ENCODE results near the gene FAM168A.
A peak's percentile ranks its signal among the peaks of the same experiment; 100 is the strongest.

Gene FAM168A

DNA sequence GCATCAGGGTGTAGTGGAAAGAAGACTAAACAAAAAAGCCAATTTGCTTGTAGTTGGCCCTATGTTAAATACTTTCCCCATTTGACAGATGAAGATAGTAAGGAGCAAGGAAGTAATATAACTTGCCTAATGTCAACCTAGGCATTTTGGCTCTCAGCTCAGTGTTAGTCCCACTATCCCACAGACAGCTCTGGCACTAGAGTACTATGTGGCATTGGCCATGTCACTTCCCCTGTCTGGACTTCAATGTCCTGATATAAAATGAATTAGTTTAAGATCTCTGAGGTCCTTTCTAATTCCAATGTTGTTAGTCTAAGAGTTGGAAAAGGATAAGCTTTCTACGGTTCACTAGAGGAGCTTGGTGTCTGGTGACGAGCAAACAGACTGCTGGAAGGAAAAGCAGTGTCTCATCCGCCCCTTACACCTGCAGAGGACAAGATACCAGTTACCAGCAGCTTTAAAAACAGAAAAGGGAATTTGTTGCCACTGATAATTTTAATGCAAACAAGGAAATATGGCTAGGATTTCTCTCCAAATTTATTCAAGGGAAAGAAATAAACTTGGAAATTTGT is 129.2 kb downstream of the FAM168A start:
- no peak overlapping the region for H3K4me3 ChIP-seq
- no peaks in the 10 kb centered on the region for H3K36me3 ChIP-seq
- TF ChIP-seq Cebpa-rat (IDR thresholded peaks at IDR 0.05) = no peak
- peak overlapping the region; percentile 77 for H3K4me2 ChIP-seq
- H4K20me1 ChIP-seq = no peaks in the 10 kb centered on the region
- peaks cover 45% of the 10 kb centered on the region for H3K4me1 ChIP-seq
- no peak overlapping the region for H3K27ac ChIP-seq
- H3K27me3 ChIP-seq = no peaks in the 10 kb centered on the region
- no peaks in the 10 kb centered on the region for H3K9me3 ChIP-seq
- no peak overlapping the region for H3K9ac ChIP-seq

DNA sequence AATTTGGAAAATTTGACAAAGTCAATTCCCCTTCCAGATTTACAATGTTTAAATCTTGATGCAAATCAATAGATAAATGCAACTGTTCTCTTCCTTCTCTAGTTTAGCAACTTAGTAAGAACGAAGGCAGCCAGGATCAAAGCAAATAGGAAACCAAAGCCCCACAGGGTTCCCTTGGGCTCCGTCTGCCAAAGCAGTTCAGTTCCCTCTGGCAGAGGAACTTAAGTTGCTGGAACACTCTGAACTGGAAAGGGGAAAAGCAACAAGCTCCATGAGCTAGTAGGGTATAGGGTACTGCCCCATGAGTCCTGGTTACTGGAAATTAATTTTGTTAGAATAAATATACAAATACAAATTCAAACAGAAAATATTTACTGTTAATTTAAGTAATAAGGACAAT is 130.4 kb downstream of the FAM168A start:
- H3K9ac ChIP-seq = no peak overlapping the region
- H4K20me1 ChIP-seq = no peaks in the 10 kb centered on the region
- no peak overlapping the region for H3K4me3 ChIP-seq
- H3K4me2 ChIP-seq = peak overlapping the region; percentile 77
- H3K4me1 ChIP-seq = peaks cover 48% of the 10 kb centered on the region
- no peaks in the 10 kb centered on the region for H3K9me3 ChIP-seq
- TF ChIP-seq Cebpa-rat (IDR thresholded peaks at IDR 0.05) = no peak
- H3K27ac ChIP-seq = no peak overlapping the region
- no peaks in the 10 kb centered on the region for H3K27me3 ChIP-seq
- 0 out of 2 replicates have a peak, but pooled peaks cover 4% of the 10 kb centered on the region for H3K36me3 ChIP-seq

DNA sequence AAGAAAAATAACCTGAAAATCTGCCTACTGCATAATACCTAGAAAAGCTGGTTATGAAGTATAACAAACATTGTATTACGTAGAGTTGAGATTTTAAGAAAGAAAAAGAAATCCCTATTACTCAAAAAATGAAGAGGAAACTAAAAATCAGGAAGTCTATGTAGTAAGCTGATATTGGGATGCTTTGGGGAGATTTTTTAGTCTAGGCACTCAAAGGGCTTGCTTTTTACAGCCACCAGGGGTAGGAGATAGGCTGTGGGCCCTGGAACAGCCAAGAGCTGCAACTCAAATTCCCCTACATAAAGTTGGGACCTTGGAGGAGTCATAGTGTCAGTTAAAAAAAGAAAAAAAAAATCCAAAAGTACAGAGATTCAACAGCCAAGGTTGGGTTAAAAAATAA is 131.3 kb downstream of the FAM168A start:
- Histone ChIP-seq H3K27me3 (no peaks in the 10 kb centered on the region), H3K9me3 (no peaks in the 10 kb centered on the region), H3K9ac (no peak overlapping the region), H3K27ac (no peak overlapping the region), H3K36me3 (0 out of 2 replicates have a peak, but pooled peaks cover 4% of the 10 kb centered on the region), H3K4me1 (peaks cover 56% of the 10 kb centered on the region), H4K20me1 (no peaks in the 10 kb centered on the region), H3K4me2 (no peak overlapping the region), H3K4me3 (no peak overlapping the region)
- TF ChIP-seq Cebpa-rat (IDR thresholded peaks at IDR 0.05) = no peak

DNA sequence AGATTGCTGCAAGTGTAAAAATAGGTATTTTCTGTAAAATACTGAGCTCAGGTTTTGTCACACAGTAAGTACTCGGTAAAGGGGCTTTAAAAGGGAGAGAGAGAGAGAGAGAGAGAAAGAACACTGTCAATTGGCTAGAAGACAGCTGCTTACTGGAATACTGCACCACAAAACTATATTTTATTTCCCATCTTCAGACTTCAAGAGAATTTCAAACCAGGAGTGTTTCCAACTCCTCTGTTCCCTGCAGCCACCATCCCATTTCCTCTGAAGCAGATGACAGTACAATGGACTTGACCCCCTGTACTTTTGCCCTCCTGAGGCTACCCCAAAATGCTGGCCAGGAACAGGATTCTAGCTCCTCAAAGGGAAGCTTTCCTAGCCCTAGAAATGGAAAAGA is 132.0 kb downstream of the FAM168A start:
- Histone ChIP-seq H3K27me3 (no peaks in the 10 kb centered on the region), H3K36me3 (0 out of 2 replicates have a peak, but pooled peaks cover 4% of the 10 kb centered on the region), H3K4me1 (peaks cover 61% of the 10 kb centered on the region), H4K20me1 (no peaks in the 10 kb centered on the region), H3K4me2 (no peak overlapping the region), H3K9me3 (no peaks in the 10 kb centered on the region), H3K9ac (no peak overlapping the region), H3K4me3 (no peak overlapping the region), H3K27ac (no peak overlapping the region)
- TF ChIP-seq Cebpa-rat (IDR thresholded peaks at IDR 0.05) = no peak

DNA sequence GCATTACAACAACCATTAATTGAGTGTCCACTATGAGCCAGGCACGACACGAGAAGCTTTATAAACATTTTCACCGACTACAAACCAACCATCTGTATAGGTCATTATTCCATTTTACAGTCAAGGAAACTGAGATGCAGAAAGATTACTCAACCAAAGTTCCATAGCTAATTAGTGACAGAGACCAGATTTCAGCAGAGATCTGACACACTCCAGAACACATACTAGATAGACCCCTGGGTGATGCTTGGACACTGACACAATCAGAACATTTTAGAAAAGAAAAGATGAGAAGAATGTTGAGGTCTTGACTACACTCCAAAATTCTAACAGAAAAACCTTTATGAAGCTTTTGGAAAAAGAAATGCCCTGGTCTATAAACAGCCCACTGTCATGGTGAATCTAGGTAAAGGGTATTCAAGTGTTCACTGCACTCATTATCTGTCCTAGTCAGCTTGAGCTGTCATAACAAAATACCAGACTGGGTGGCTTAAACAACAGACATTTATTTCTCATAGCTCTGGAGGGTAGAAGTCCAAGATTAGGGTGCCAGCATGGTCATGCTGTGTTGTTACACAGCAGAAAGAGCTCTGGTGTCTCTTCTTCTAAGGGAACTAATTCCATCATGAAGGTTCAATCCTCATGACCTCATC is 132.8 kb downstream of the FAM168A start:
- TF ChIP-seq Cebpa-rat (IDR thresholded peaks at IDR 0.05) = no peak
- no peak overlapping the region for H3K4me2 ChIP-seq
- no peak overlapping the region for H3K27ac ChIP-seq
- H3K4me1 ChIP-seq = peaks cover 54% of the 10 kb centered on the region
- no peaks in the 10 kb centered on the region for H3K9me3 ChIP-seq
- no peaks in the 10 kb centered on the region for H3K27me3 ChIP-seq
- no peak overlapping the region for H3K9ac ChIP-seq
- H3K4me3 ChIP-seq = no peak overlapping the region
- H4K20me1 ChIP-seq = no peaks in the 10 kb centered on the region
- H3K36me3 ChIP-seq = 0 out of 2 replicates have a peak, but pooled peaks cover 4% of the 10 kb centered on the region

DNA sequence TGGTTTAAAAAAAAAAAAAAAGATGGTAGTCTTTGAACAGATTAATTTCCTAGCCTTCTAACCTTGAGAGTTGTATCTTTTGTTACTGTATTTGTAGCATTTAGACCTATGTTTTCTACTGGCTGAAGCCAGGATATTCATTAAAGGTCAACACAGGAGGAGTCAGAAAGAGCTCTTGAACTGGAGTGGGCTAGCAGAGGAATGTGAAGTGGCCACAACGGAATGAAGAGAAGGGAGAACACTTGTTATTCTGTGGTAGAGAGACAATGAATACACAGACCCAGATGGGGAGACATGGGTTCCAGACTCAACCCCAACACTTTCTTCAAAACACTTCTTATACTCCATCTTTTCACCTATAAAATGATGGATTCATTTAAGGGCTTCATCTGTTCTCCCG is 133.6 kb downstream of the FAM168A start:
- no peak overlapping the region for H3K4me2 ChIP-seq
- H4K20me1 ChIP-seq = no peaks in the 10 kb centered on the region
- no peaks in the 10 kb centered on the region for H3K9me3 ChIP-seq
- H3K27me3 ChIP-seq = no peaks in the 10 kb centered on the region
- H3K4me1 ChIP-seq = peaks cover 49% of the 10 kb centered on the region
- 0 out of 2 replicates have a peak, but pooled peaks cover 4% of the 10 kb centered on the region for H3K36me3 ChIP-seq
- TF ChIP-seq Cebpa-rat (IDR thresholded peaks at IDR 0.05) = no peak
- H3K4me3 ChIP-seq = no peak overlapping the region
- no peak overlapping the region for H3K9ac ChIP-seq
- H3K27ac ChIP-seq = no peak overlapping the region

DNA sequence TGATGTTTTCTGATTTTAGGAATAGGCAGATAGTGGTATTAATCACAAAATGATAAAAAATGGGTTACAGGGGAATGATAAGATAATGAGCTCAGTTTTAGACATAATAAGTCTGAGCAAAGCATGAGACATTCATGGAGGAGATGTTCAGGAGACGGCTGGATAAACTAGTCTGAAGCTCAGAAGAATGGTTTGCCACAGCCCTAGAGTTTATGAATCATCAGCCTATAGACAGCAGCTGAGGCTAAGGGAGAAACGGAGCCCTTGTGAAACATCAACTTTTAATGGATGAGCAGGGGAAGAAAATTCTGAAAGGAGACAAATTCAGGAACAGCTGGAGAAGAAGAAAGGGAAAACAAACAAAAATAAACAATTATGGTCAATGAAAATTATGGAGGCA is 134.6 kb downstream of the FAM168A start:
- H3K4me1 ChIP-seq = peaks cover 41% of the 10 kb centered on the region
- no peak overlapping the region for H3K4me3 ChIP-seq
- H3K27me3 ChIP-seq = no peaks in the 10 kb centered on the region
- no peak for TF ChIP-seq Cebpa-rat (IDR thresholded peaks at IDR 0.05)
- no peak overlapping the region for H3K27ac ChIP-seq
- H4K20me1 ChIP-seq = no peaks in the 10 kb centered on the region
- H3K36me3 ChIP-seq = 0 out of 2 replicates have a peak, but pooled peaks cover 4% of the 10 kb centered on the region
- no peaks in the 10 kb centered on the region for H3K9me3 ChIP-seq
- no peak overlapping the region for H3K4me2 ChIP-seq
- no peak overlapping the region for H3K9ac ChIP-seq

DNA sequence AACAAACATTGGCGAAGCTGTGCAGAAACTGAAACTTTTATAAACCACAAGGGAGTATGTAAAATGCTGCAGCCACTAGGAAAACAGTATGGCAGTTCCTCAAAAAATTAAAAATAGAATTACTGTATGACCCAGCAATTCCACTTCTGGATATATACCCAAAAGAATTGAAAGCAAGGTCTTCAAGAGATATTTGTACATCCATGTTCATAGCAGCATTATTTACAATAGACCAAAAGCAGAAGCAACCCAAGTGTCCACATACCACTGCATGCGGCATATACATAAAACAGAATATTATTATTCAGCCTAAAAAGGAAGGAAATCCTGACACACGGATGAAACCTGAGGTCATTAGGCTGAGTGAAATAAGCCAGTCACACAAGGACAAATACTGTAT is 135.9 kb downstream of the FAM168A start:
- peaks cover 9% of the 10 kb centered on the region; the same call in 1 of the 2 replicates for H3K36me3 ChIP-seq
- H4K20me1 ChIP-seq = no peaks in the 10 kb centered on the region
- H3K4me1 ChIP-seq = peaks cover 27% of the 10 kb centered on the region
- H3K27me3 ChIP-seq = no peaks in the 10 kb centered on the region
- H3K4me3 ChIP-seq = no peak overlapping the region
- TF ChIP-seq Cebpa-rat (IDR thresholded peaks at IDR 0.05) = no peak
- H3K4me2 ChIP-seq = peak overlapping the region; percentile 58
- no peak overlapping the region for H3K27ac ChIP-seq
- no peaks in the 10 kb centered on the region for H3K9me3 ChIP-seq
- no peak overlapping the region for H3K9ac ChIP-seq

DNA sequence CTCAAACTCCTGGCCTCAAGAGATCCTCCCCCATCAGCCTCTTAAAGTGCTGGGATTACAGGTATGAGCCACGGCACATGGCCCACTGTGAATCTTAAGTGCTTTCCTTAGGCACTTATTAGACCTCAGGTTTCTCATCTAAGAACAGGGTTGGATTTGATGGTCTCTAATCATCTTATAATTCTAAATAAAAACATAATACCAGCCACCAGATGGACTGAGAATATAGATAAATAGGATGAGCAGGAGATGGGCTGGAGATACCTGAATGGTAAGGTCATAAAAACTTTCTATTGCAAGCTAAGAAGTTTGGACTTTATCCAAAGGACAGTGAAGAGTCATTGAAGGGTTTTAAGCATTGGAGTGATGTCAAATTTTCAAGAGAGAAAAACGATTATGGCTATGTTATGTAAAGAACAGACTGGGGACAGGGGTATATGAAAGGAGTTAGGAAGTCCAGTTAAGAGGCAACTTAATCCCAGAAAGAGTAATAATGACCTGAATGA is 136.5 kb downstream of the FAM168A start:
- Histone ChIP-seq H3K36me3 (peaks cover 9% of the 10 kb centered on the region; the same call in 1 of the 2 replicates), H3K4me1 (peaks cover 25% of the 10 kb centered on the region), H3K27ac (no peak overlapping the region), H4K20me1 (no peaks in the 10 kb centered on the region), H3K4me3 (no peak overlapping the region), H3K27me3 (no peaks in the 10 kb centered on the region), H3K9me3 (no peaks in the 10 kb centered on the region), H3K4me2 (peak overlapping the region; percentile 58), H3K9ac (no peak overlapping the region)
- TF ChIP-seq Cebpa-rat (IDR thresholded peaks at IDR 0.05) = no peak

DNA sequence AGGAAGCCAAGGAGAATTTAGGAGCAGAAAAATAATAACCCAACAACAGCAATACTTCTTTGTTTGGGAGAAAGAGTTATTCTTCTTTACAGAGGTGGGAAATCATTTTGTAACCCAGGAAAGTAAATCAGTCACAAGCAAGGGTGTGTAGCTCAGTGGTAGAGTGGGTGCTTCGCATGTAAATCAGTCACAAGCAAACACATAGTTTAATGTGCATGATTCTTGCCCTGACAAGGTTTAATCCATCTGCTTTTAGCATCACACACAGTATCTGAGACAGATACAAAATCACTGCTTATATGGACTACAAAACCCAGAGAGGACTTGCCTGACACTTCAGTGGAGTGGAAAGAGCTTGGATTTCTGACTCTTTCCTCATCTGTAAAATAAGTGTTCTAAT is 139.7 kb downstream of the FAM168A start:
- TF ChIP-seq Cebpa-rat (IDR thresholded peaks at IDR 0.05) = no peak
- H3K4me1 ChIP-seq = peaks cover 25% of the 10 kb centered on the region
- H3K27me3 ChIP-seq = no peaks in the 10 kb centered on the region
- H3K4me2 ChIP-seq = no peak overlapping the region
- H4K20me1 ChIP-seq = no peaks in the 10 kb centered on the region
- no peak overlapping the region for H3K27ac ChIP-seq
- H3K9me3 ChIP-seq = no peaks in the 10 kb centered on the region
- H3K9ac ChIP-seq = no peak overlapping the region
- H3K4me3 ChIP-seq = no peak overlapping the region
- peaks cover 20% of the 10 kb centered on the region; the same call in 1 of the 2 replicates for H3K36me3 ChIP-seq

Measured in BLaER1 (cell line).